GM23248 (cell line): ENCODE results near the gene DIPK1B. TPM values are rescaled to one million over a fixed set of nuclear protein-coding genes. Genes with fewer than 3 reads are reported as not detected.

Experiments
- DNase-seq: peaks from one replicate; pipeline ENCODE4 v3.0.0-alpha.2; 2015
- H2AFZ ChIP-seq: fragments of 200-600 bp; sonication (generic); 2 replicates; pipeline ENCODE4 v1.6.1; 2016; ENCODE audit warnings: antibody characterized with exemption
- H3F3A ChIP-seq: fragments of 200-600 bp; sonication (generic); 2 replicates; pipeline ENCODE4 v1.6.1; 2016; ENCODE audit warnings: mild to moderate bottlenecking, antibody characterized with exemption, mixed run types; ENCODE audit not compliant: insufficient read depth
- H3K27ac ChIP-seq: fragments of 200-600 bp; sonication (generic); 2 replicates; pipeline ENCODE4 v1.5.1; 2016; ENCODE audit warnings: mild to moderate bottlenecking
- H3K27me3 ChIP-seq: fragments of 200-600 bp; sonication (generic); replicated peaks from 2 replicates; pipeline ENCODE4 v1.6.1; 2016; ENCODE audit warnings: mild to moderate bottlenecking; ENCODE audit not compliant: insufficient read depth
- H3K36me3 ChIP-seq: fragments of 200-600 bp; sonication (generic); 2 replicates; pipeline ENCODE4 v1.6.1; 2016; ENCODE audit warnings: low read depth, mild to moderate bottlenecking
- H3K4me1 ChIP-seq: fragments of 200-600 bp; sonication (generic); 2 replicates; pipeline ENCODE4 v1.6.1; 2016; ENCODE audit warnings: mild to moderate bottlenecking; ENCODE audit not compliant: insufficient read depth
- H3K4me2 ChIP-seq: fragments of 200-600 bp; sonication (generic); one replicate; pipeline ENCODE4 v1.6.1; 2016; ENCODE audit warnings: mild to moderate bottlenecking; ENCODE audit not compliant: unreplicated experiment
- H3K4me3 ChIP-seq: fragments of 200-600 bp; sonication (generic); 2 replicates; pipeline ENCODE4 v1.5.1; 2016; ENCODE audit warnings: mild to moderate bottlenecking
- H3K79me2 ChIP-seq: fragments of 200-600 bp; sonication (generic); 2 replicates; pipeline ENCODE4 v1.6.1; 2016; ENCODE audit warnings: mild to moderate bottlenecking; ENCODE audit not compliant: insufficient read depth
- H3K9ac ChIP-seq: fragments of 200-600 bp; sonication (generic); 2 replicates; pipeline ENCODE4 v1.6.1; 2016; ENCODE audit warnings: mild to moderate bottlenecking
- H3K9me2 ChIP-seq: fragments of 200-600 bp; sonication (generic); 2 replicates; pipeline ENCODE4 v1.6.1; 2016; ENCODE audit warnings: mixed run types, mild to moderate bottlenecking, moderate library complexity; ENCODE audit not compliant: insufficient read depth
- H3K9me3 ChIP-seq: fragments of 200-600 bp; sonication (generic); one replicate; pipeline ENCODE4 v1.6.1; 2017; ENCODE audit warnings: low read depth
- H4K20me1 ChIP-seq: fragments of 200-600 bp; sonication (generic); 2 replicates; pipeline ENCODE4 v1.6.0; 2016; ENCODE audit not compliant: insufficient read depth
- EZH2 ChIP-seq: fragments of 200-600 bp; sonication (generic); IDR thresholded peaks from 2 replicates; pipeline ENCODE4 v1.6.1; 2018; ENCODE audit warnings: antibody characterized with exemption, mild to moderate bottlenecking; ENCODE audit not compliant: insufficient read depth, poor library complexity, severe bottlenecking
- EZH2phosphoT487 ChIP-seq: fragments of 200-600 bp; sonication (generic); IDR thresholded peaks from 2 replicates; pipeline ENCODE4 v1.6.1; 2018; ENCODE audit warnings: antibody characterized with exemption, moderate library complexity, mild to moderate bottlenecking, low read depth; ENCODE audit not compliant: insufficient read depth
- WGBS, 2 experiments: methylation state at CpG; one replicate each; pipeline ENCODE4 v1.1.6; 2015 to 2017; ENCODE audit warnings: low lambda C conversion rate in 2 of 2, low coverage in 1 of 2; ENCODE audit errors: missing lambda C conversion rate in 2 of 2; 5-methylcytosine and 5-hydroxymethylcytosine counted together
- in situ Hi-C: fragments of 300-500 bp; cut with MboI; formaldehyde crosslinking; loops from 2 replicates; pipeline ENCODE4 v1.15.0; 2020
- polyA plus RNA-seq: library from polyadenylated mRNA; unstranded; fragments of >200 nt; fragmentation: Nextera tagmentation; extraction: Ambion mirVana; gene quantifications from 2 replicates; pipeline ENCODE4 v1.2.1, GENCODE V29; 2016
- total RNA-seq: library from RNA; depleted of rRNA; stranded (reverse); fragments of >200 nt; shearing (Covaris generic); gene quantifications from 2 replicates; pipeline ENCODE4 v1.2.3, GENCODE V29; 2014

Gene DIPK1B
- total and polyA plus RNA-seq, 2 experiments from 2014 or later, result not detected

GRCh38 chr9:136740971-136741882, 28.9 kb downstream of the DIPK1B start:
- TF ChIP-seq EZH2 (no peak), EZH2phosphoT487 (no peak)
- H3F3A ChIP-seq, result no peaks in the 10 kb centered on the region
- H3K27me3 ChIP-seq, result peaks cover 19% of the 10 kb centered on the region
- H3K79me2 ChIP-seq, result no peaks in the 10 kb centered on the region
- DNase-seq, result peak; percentile 43
- H3K36me3 ChIP-seq, result no peaks in the 10 kb centered on the region
- no peaks in the 10 kb centered on the region for H3K9me2 ChIP-seq
- H3K27ac ChIP-seq, result no peak overlapping the region
- in situ Hi-C loops, result no loop called here
- no peak overlapping the region for H3K9ac ChIP-seq
- H3K4me1 ChIP-seq, result no peaks in the 10 kb centered on the region
- no peak overlapping the region for H2AFZ ChIP-seq
- no peak overlapping the region for H3K4me2 ChIP-seq
- no peaks in the 10 kb centered on the region for H4K20me1 ChIP-seq
- no peak overlapping the region for H3K4me3 ChIP-seq
- 12% methylated on average over 29 to 30 of the region's 37 CpGs for WGBS, 2 experiments
- no peaks in the 10 kb centered on the region for H3K9me3 ChIP-seq

GRCh38 chr9:136741883-136742571, 29.7 kb downstream of the DIPK1B start:
- Histone ChIP-seq H3K27me3 (peaks cover 19% of the 10 kb centered on the region), H3K27ac (no peak overlapping the region), H3K4me2 (no peak overlapping the region), H2AFZ (no peak overlapping the region), H3F3A (no peaks in the 10 kb centered on the region), H3K9me3 (no peaks in the 10 kb centered on the region), H3K79me2 (no peaks in the 10 kb centered on the region), H3K4me1 (no peaks in the 10 kb centered on the region), H3K9me2 (no peaks in the 10 kb centered on the region), H3K36me3 (no peaks in the 10 kb centered on the region), H4K20me1 (no peaks in the 10 kb centered on the region), H3K4me3 (no peak overlapping the region), H3K9ac (no peak overlapping the region)
- DNase-seq, result no peak
- 50 to 53% methylated on average over 29 to 31 of the region's 32 CpGs for WGBS, 2 experiments
- in situ Hi-C loops, result no loop called here
- no peak for TF ChIP-seq EZH2phosphoT487
- no peak for TF ChIP-seq EZH2

- Histone ChIP-seq H3K9ac (no peak within 1 kb of the TSS), H3K27me3 (peaks cover 19% of the 10 kb centered on the region), H3K9me2 (no peaks in the 10 kb centered on the region), H3K4me2 (no peak within 1 kb of the TSS), H3K9me3 (no peaks in the 10 kb centered on the region), H3K36me3 (no peaks in the 10 kb centered on the region), H3K27ac (no peak within 1 kb of the TSS), H3K4me1 (no peaks in the 10 kb centered on the region), H3K79me2 (no peaks in the 10 kb centered on the region), H4K20me1 (no peaks in the 10 kb centered on the region), H2AFZ (no peak within 1 kb of the TSS), H3K4me3 (no peak within 1 kb of the TSS), H3F3A (no peaks in the 10 kb centered on the region)
- TF ChIP-seq EZH2, result no peak
- 44 to 49% methylated on average over 22 to 24 of the region's 25 CpGs for WGBS, 2 experiments
- DNase-seq, result no peak
- in situ Hi-C loops, result no loop called here
Measured at GRCh38 chr9:136742591-136743391, 30.4 kb downstream of the DIPK1B start, which contains the start of gene LCN10. LCN10 (minus strand) TSS chr9:136742940; CDS start chr9:136742903, 37 bp downstream.

DNA sequence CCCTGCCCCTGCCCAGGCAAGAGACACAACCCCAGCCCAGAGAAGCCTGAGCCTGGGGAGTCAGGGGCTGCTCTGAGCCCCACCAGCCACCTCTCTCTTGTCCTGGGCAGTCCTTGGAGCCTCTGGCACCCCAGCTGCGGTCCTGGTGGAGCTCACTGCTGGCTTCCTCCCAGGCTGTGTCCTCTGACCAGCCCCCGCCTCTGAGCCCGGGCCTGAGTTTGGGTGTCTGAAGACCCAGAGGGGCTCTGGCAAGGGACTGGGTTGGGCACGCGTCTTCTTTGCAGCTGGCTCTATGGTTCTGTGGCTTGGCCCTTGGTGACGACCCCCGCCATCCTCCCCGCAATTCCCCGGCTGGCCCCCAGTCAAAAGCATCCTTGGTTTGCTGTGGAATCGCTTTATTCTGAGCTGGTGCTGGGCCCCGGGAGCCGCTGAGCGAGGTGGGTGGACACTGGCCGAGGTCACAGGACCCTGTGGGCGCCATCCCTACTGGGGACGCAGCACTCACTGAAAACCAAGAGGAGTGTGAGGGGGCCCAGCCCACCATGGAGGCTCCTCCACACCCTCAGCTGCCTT, 31.4 kb downstream of the DIPK1B start:
- H3K9ac ChIP-seq, result no peak overlapping the region
- H2AFZ ChIP-seq, result no peak overlapping the region
- DNase-seq, result no peak
- H3K79me2 ChIP-seq, result no peaks in the 10 kb centered on the region
- no peaks in the 10 kb centered on the region for H3K9me3 ChIP-seq
- WGBS, 2 experiments, result 52 to 56% methylated on average over 15 of the region's 16 CpGs
- no peaks in the 10 kb centered on the region for H4K20me1 ChIP-seq
- no peak overlapping the region for H3K27ac ChIP-seq
- no peaks in the 10 kb centered on the region for H3K9me2 ChIP-seq
- H3K4me3 ChIP-seq, result no peak overlapping the region
- in situ Hi-C loops, result no loop called here
- no peaks in the 10 kb centered on the region for H3K4me1 ChIP-seq
- TF ChIP-seq EZH2phosphoT487 (no peak), EZH2 (no peak)
- H3K36me3 ChIP-seq, result no peaks in the 10 kb centered on the region
- peaks cover 13% of the 10 kb centered on the region for H3K27me3 ChIP-seq
- H3K4me2 ChIP-seq, result no peak overlapping the region
- H3F3A ChIP-seq, result no peaks in the 10 kb centered on the region
